ENCODE measurements around the gene SNX25. TPM values are rescaled to one million over a fixed set of nuclear protein-coding genes. Genes with fewer than 3 reads are reported as not detected.

The SNX25 gene
- total and polyA plus RNA-seq, 7 donors = 5.3 to 13.0 (median 9.8) TPM

DNA sequence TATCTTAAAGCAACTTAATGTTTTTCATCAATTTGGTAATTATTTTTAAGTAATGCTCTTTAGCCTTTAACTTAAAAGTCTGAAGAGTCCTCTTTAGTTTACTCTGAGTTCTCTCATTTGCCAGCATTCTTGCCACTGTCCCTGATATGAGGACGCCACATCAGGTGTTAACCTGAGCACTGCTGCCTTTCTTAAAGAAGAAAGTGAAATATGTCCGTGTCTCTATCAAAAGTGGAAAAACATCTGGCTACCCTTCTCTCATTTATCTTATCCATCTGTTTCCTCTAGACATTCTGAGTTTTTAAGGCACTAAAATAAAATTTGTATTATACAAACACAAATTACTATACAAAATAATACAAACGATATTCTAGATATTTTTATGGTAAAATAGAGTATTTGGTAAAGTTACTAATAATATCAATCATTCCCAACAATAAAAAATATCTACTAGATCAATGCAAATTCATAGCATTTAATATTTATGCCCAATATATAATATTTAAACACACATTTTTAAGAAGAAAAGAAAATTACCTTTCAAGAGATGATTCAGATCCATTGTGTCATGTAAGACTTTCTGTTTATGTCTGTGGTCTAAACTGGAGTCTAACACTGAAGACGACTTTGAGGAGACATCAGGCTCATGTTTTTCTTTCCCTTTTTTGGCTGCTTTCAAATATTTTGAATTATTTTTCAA, 19.6 kb upstream of the SNX25 start:
- ATAC-seq (no peak), DNase-seq (no peak)
- Histone ChIP-seq H3K4me1 (no peaks in the 10 kb centered on the region), H3K9me3 (no peaks in the 10 kb centered on the region), H3K27me3 (ENCODE audit: insufficient read depth in 3 of 3, low read length in 2 of 3) (no peaks in the 10 kb centered on the region), H3K36me3 (ENCODE audit: insufficient read depth in 1 of 2, low read depth in 1 of 2) (peaks cover 4 to 41% of the 10 kb centered on the region in 2 donors), H3K27ac (no peak overlapping the region), H3K4me3 (no peak overlapping the region)
- WGBS, 3 donors = 73 to 74% (median 73%) methylated on average over 4 of the region's 4 CpGs
- intact Hi-C loops (cut with DNase I) = loop anchor here in 1 of 2 donors (10.0 kb wide), 1 partner anchor 185 kb away; no protein-coding TSS in a partner anchor
- TF ChIP-seq CTCF (IDR thresholded peaks at IDR 0.05) = no peak

DNA sequence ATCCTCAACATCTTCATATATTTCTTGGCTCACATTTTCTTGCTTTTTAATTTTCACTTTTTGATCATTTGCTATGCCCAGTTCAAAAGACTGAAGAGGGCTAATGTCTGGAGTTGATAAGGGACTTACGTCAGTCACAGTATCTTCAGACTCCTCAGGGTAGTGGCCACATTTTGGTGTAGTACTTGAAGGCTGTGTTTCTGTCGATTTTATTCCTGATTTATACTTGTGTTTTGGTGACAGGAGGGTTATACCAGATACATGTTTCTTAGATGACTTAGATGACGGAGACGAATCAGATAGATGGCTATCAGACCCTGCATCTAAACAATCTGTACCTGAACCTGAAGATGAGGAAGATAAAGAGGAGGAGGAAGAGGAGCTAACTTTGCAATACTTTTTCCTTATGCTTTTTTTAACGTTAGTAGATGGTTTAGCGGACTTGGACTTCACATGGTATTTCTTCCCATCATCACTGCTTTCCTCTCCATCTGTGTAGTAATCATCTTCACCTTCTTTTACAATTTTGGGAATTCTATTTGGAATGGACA, 19.0 kb upstream of the SNX25 start:
- DNase-seq (no peak), ATAC-seq (no peak)
- intact Hi-C loops (cut with DNase I) = no loop called here
- Histone ChIP-seq H3K4me3 (no peak overlapping the region), H3K27me3 (ENCODE audit: insufficient read depth in 3 of 3, low read length in 2 of 3) (no peaks in the 10 kb centered on the region), H3K4me1 (no peaks in the 10 kb centered on the region), H3K9me3 (no peaks in the 10 kb centered on the region), H3K36me3 (ENCODE audit: insufficient read depth in 1 of 2, low read depth in 1 of 2) (peaks cover 4 to 41% of the 10 kb centered on the region in 2 donors), H3K27ac (no peak overlapping the region)
- TF ChIP-seq CTCF (IDR thresholded peaks at IDR 0.05) = no peak
- WGBS, 3 donors = 87 to 92% (median 88%) methylated on average over 6 of the region's 6 CpGs

GRCh38 chr4:185192059-185192458, 17.3 kb upstream of the SNX25 start:
- H3K27me3 ChIP-seq (ENCODE audit: insufficient read depth in 3 of 3, low read length in 2 of 3) = no peaks in the 10 kb centered on the region
- no peak for TF ChIP-seq CTCF (IDR thresholded peaks at IDR 0.05)
- no peak overlapping the region for H3K4me3 ChIP-seq
- intact Hi-C loops (cut with DNase I) = no loop called here
- DNase-seq (no peak), ATAC-seq (no peak)
- no peaks in the 10 kb centered on the region for H3K4me1 ChIP-seq
- WGBS, 3 donors = 81 to 89% (median 86%) methylated on average over 1 of the region's 1 CpG
- no peaks in the 10 kb centered on the region for H3K9me3 ChIP-seq
- peaks cover 4 to 41% of the 10 kb centered on the region in 2 donors for H3K36me3 ChIP-seq (ENCODE audit: insufficient read depth in 1 of 2, low read depth in 1 of 2)
- no peak overlapping the region for H3K27ac ChIP-seq

GRCh38 chr4:185194924-185195888, 14.2 kb upstream of the SNX25 start:
- Histone ChIP-seq H3K4me1 (no peaks in the 10 kb centered on the region), H3K9me3 (no peaks in the 10 kb centered on the region), H3K36me3 (ENCODE audit: insufficient read depth in 1 of 2, low read depth in 1 of 2) (peaks cover 4 to 13% of the 10 kb centered on the region in 2 donors), H3K4me3 (no peak overlapping the region), H3K27ac (no peak overlapping the region), H3K27me3 (ENCODE audit: insufficient read depth in 3 of 3, low read length in 2 of 3) (no peaks in the 10 kb centered on the region)
- WGBS, 3 donors = 82 to 83% (median 82%) methylated on average over 9 of the region's 9 CpGs
- DNase-seq (no peak), ATAC-seq (no peak)
- intact Hi-C loops (cut with DNase I) = no loop called here
- TF ChIP-seq CTCF (IDR thresholded peaks at IDR 0.05) = no peak

All from psoas muscle (tissue), 8 donors.